OCI-LY3 (cell line): Measurements from ENCODE around the gene MON1B.

Source experiments
- CTCF ChIP-seq: fragments of 200-600, 300-600 bp; sonication (generic); IDR thresholded peaks from 2 replicates; pipeline ENCODE4 v1.5.1; 2014; ENCODE audit warnings: antibody characterized with exemption, low read length, low read depth
- EZH2phosphoT487 ChIP-seq: fragments of 200-600 bp; shearing (Covaris generic); IDR thresholded peaks from 2 replicates; pipeline ENCODE4 v1.6.1; 2018; ENCODE audit warnings: antibody characterized with exemption, mixed run types, low read depth

- TF ChIP-seq CTCF (no peak), EZH2phosphoT487 (no peak)
These were observed 23.6 kb downstream of the MON1B start for GRCh38 chr16:77214411-77215138.
